ENCODE results near the gene FOXO1.

The FOXO1 gene

DNA sequence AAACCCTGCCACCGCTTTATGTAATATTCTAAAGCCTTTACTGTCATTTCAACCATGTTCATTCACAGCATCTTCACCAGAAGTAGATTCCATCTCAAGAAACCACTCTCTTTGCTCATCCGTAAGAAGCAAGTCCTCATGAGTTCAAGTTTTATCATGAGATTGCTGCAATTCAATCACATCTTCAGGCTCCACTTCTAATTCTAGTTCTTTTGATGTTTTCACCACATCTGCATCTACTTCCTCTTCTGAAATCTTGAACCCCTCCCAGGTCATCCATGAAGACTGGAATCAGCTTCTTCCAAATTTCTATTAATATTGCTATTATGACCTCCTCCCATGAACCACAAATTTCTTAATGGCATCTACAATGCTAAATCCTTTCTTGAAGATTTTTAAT is 83.9 kb downstream of the FOXO1 start:
- no peak for DNase-seq

DNA sequence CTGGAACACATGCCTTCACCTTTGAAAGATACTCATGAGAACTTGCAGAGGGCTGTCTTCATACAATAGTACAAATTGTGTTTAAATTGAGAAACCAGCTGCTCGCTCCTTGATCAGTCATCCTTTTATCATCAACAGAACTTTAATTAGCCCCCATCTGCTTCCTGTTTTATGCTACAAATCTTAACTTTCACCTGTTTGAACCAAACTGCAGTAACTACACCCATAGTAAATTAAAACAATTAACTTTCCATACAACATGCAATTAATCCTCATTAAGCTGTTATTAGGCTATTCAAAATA is 85.2 kb downstream of the FOXO1 start:
- DNase-seq: no peak

DNA sequence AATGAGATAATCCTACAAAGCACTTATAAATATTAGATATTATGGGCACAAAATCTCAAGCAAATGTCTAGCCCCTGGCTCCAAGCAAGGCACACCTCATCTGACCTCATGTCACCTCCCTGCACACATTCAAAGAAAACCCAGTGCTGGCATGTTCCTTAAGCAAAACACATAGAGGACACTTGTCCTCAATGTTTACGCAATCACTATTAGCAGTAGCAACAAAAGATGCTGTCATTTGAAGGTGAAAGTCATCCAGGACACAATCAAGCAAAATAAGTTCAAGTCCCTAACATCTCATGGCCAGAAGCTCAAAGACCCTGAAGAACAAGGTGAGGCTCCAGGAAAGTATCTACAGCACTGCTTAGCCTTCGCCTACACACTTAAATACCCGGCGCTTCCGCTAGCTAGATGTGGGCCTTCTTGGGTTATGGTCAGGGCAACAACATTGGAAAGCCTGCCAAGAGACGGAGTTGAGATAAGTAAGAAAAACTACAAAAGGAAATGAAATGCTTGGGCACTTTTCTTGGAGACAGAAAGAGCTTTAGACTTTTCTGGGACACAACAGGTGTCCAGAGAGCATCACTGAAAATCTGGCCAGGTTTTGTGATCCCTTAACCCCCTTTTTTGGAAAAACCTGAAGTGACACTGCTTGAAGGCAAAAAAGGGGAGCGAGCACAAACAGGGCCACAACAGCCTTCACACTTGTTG is 85.7 kb downstream of the FOXO1 start:
- no peak for DNase-seq

DNA sequence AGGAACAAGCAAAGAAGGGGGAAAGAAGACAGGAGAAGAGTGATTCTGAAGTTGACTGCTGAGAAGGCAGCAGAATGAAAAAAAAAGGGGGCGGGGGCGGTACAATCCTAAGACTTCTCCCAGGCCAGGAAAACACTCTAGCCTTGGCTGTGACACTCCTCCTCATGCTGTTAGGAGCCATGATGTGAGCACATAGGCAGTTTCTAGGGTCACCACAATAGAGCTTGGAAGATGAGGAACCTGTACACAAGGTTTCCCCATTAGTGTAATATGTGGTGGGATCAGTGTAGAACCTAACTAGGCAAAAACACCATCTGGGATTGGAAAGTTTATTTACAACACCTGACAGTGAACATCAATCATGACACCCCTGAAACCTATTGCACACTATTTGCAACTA is 86.9 kb downstream of the FOXO1 start:
- no peak for DNase-seq

- DNase-seq: no peak
These were observed 88.4 kb downstream of the FOXO1 start for GRCh38 chr13:40578055-40578454.

GRCh38 chr13:40576369-40576768 is 90.1 kb downstream of the FOXO1 start:
- DNase-seq: no peak

- no peak for DNase-seq
These were observed 93.5 kb downstream of the FOXO1 start for GRCh38 chr13:40572961-40573360.

- DNase-seq: no peak
These were observed 95.0 kb downstream of the FOXO1 start for GRCh38 chr13:40571338-40571963.

DNA sequence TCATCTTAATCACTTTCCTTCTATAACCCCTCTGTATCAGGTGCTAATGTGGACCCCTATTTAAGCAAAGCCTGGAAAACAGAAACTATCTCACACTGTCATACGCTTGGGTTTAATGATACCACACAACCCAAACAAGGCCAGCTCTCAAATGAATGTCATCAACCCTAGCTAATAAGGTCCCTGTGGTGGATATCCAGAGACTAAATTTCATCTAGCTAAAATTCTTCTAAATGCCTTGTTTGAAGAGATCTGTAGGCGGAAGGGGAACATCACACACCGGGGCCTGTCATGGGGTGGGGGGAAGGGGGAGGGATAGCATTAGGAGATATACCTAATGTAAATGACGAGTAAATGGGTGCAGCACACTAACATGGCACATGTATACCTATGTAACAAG is 95.5 kb downstream of the FOXO1 start:
- DNase-seq: no peak

GRCh38 chr13:40569024-40569350 is 97.5 kb downstream of the FOXO1 start:
- no peak for DNase-seq

- no peak for DNase-seq
These were observed 98.0 kb downstream of the FOXO1 start for GRCh38 chr13:40568246-40569023.

DNA sequence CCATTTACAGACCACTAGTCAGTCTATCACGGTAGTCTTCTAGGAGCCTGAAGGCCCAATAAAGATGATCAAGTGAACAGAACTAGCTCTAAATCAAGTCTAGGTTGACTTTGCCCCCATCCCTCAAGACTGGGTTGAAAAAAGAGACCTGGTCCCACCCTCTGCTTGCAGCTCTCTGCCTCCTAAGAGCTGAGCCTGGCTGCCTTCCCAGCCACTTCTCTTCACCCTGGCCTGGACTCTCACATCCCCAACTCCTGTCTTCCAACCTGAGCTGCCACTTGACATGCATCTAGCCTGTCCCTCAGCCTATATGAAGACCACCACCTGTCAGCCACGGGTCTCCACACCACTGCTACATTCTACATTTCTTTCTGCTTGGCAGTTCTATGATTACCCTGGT is 99.6 kb downstream of the FOXO1 start:
- no peak for DNase-seq

DNA sequence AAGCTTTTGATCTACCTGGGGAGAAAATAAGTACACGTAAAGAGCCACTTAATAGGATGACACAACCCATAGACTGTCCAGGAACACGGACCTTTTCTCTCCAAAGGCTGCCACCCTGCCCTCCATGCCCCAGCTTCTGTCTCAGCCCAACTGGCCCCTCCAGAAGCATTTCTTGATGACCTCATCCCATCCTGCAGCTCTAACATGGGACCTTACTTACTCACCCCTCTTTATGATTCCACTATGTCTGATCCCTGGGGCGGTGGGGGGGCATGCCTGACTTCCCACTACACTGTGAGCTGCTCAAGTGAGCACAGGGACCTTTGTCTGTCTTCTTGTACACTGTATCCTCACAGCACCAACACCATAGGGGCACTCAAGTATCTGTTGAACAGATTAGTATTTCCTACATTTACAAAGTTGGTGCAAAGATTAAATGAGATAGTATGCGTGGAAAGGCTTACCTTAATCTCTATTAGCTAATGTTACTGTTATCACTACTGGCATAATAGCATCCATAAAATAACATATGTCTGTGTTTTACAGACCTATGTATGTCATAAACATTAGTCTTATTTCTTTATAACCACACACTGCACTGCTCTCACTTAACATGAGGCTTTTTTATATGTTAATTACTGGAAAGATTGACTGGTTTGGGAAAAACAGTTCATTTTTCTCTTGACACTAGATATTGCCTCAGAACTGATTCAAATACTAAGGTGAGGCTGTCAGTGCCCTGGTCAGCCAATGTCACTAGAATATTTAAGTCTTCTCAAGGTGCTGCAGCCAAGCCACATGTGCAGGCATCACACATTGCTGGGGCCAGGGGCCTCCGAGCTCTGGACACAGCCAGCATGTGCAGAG is 100.9 kb downstream of the FOXO1 start:
- DNase-seq: no peak

GRCh38 chr13:40564342-40565001 is 102.0 kb downstream of the FOXO1 start:
- no peak for DNase-seq

DNA sequence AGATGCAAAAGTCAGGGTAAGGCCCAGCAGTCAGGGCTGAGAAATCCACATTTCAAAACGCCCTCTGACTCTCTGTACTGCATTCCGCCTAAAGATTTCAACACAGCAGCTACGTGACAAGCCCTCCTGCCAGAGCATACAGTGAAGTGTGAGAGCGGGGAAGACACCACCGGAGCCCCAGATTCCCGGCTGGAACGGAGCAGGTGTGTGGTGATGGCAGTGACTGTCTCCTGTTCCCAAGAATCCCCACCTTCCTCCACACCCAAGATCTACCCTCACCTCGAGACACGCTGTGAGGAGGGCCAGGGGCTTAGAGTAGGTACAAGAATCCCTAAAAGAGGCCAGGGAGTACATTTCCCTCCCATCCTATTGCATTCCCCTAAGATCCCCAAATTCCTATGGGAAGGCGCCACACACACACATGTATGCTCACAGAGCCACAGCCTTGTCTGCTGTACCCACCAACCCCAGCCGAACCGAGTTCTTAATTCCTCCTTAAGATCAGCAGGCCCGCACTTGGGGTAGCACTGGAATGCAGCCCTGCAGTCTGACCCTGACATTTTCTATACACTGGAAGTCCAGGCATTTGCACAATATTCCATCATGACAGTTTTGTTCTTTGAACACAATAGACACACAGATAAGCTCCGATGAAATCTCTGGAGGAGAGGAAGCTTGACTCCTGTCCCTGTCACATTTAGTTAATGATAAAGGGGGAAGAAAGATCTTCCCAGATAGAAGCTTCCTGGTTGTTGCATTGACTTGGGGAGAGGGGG is 102.9 kb downstream of the FOXO1 start:
- peak in 5 of 56 donors; percentile 13 to 28 (median 18) for DNase-seq

GRCh38 chr13:40562975-40563349 is 103.5 kb downstream of the FOXO1 start:
- DNase-seq: no peak

DNA sequence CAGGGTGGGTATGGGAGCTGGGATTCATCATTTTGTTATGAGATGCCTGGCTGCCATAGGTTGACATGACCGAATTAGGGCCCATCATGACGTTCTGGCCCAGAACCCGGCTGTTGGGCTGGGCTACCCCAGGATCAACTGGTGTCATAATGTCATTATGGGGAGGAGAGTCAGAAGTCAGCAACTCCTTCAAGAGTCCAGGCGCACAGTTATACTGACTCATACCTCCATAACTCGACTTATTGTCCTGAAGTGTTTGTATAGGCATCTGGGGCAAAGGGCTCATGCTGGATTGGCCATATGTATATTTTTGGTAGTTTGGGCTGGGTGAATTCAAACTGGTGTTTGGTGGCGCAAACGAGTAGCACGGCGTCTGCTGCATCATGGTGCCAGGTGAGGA is 106.5 kb downstream of the FOXO1 start:
- DNase-seq: no peak

GRCh38 chr13:40558656-40559055 is 107.8 kb downstream of the FOXO1 start:
- no peak for DNase-seq

- DNase-seq: no peak
These were observed 110.0 kb downstream of the FOXO1 start for GRCh38 chr13:40556453-40556852.

GRCh38 chr13:40553356-40553755 is 113.1 kb downstream of the FOXO1 start:
- DNase-seq: no peak

- no peak for DNase-seq
These were observed 113.5 kb downstream of the FOXO1 start for GRCh38 chr13:40552895-40553294.

Measured in nucleus accumbens (tissue), 56 donors.